ENCODE results near the gene CAMK2N1. TPM values are rescaled to one million over a fixed set of nuclear protein-coding genes. Genes with fewer than 3 reads are reported as not detected.

Gene CAMK2N1
- total and polyA plus RNA-seq, 4 donors = 12.3 to 15.1 (median 13.9) TPM

- Histone ChIP-seq H3K4me3 (ENCODE audit: low read depth in 1 of 3, low read length in 3 of 3) (no peak overlapping the region), H3K9me3 (ENCODE audit: control insufficient read depth in 4 of 4, low read length in 3 of 4) (no peaks in the 10 kb centered on the region), H3K4me1 (ENCODE audit: control insufficient read depth in 4 of 4, insufficient read depth in 4 of 4, low read length in 3 of 4) (no peaks in the 10 kb centered on the region), H3K27ac (ENCODE audit: low read depth in 1 of 2, low read length in 2 of 2) (no peak overlapping the region), H3K36me3 (ENCODE audit: control insufficient read depth in 4 of 4, insufficient read depth in 3 of 4, low read depth in 1 of 4, low read length in 3 of 4) (no peaks in the 10 kb centered on the region), H3K9ac (ENCODE audit: low read depth in 1 of 2, low read length in 2 of 2) (no peak overlapping the region), H3K27me3 (ENCODE audit: control insufficient read depth in 4 of 4, insufficient read depth in 4 of 4, low read length in 3 of 4) (peaks cover 0 to 4% (median 0%) of the 10 kb centered on the region in 4 donors)
- 98% methylated on average over 4 of the region's 4 CpGs for WGBS
- TF ChIP-seq HNF4G (IDR thresholded peaks at IDR 0.05) (no peak), JUND (IDR thresholded peaks at IDR 0.05) (no peak), RXRA (IDR thresholded peaks at IDR 0.05) (no peak), FOXA1 (IDR thresholded peaks at IDR 0.05) (no peak), TAF1 (conservative IDR thresholded peaks at IDR 0.05) (no peak)
- DNase-seq (ENCODE audit: low spot score) = no peak
These were observed 32.0 kb downstream of the CAMK2N1 start for GRCh38 chr1:20454004-20454403.

- Histone ChIP-seq H3K9ac (ENCODE audit: low read depth in 1 of 2, low read length in 2 of 2) (no peak overlapping the region), H3K27me3 (ENCODE audit: control insufficient read depth in 4 of 4, insufficient read depth in 4 of 4, low read length in 3 of 4) (peaks cover 0 to 4% (median 0%) of the 10 kb centered on the region in 4 donors)
- 70% methylated on average over 4 of the region's 4 CpGs for WGBS
These were observed 36.2 kb downstream of the CAMK2N1 start for GRCh38 chr1:20449735-20450311.

More at GRCh38 chr1:20449735-20450311, 36.2 kb downstream of the CAMK2N1 start:
- H3K36me3 ChIP-seq (ENCODE audit: control insufficient read depth in 4 of 4, insufficient read depth in 3 of 4, low read depth in 1 of 4, low read length in 3 of 4) = no peaks in the 10 kb centered on the region
- DNase-seq (ENCODE audit: low spot score) = no peak
- no peaks in the 10 kb centered on the region for H3K4me1 ChIP-seq (ENCODE audit: control insufficient read depth in 4 of 4, insufficient read depth in 4 of 4, low read length in 3 of 4)
- no peak overlapping the region for H3K4me3 ChIP-seq (ENCODE audit: low read depth in 1 of 3, low read length in 3 of 3)
- no peak overlapping the region for H3K27ac ChIP-seq (ENCODE audit: low read depth in 1 of 2, low read length in 2 of 2)
- no peaks in the 10 kb centered on the region for H3K9me3 ChIP-seq (ENCODE audit: control insufficient read depth in 4 of 4, low read length in 3 of 4)
- TF ChIP-seq JUND (IDR thresholded peaks at IDR 0.05) (no peak), FOXA2 (IDR thresholded peaks at IDR 0.05) (no peak), RXRA (IDR thresholded peaks at IDR 0.05) (no peak), HNF4G (IDR thresholded peaks at IDR 0.05) (no peak), NR2F2 (IDR thresholded peaks at IDR 0.05) (no peak), ATF3 (IDR thresholded peaks at IDR 0.05) (no peak)
- TF ChIP-seq, protein P1, sequence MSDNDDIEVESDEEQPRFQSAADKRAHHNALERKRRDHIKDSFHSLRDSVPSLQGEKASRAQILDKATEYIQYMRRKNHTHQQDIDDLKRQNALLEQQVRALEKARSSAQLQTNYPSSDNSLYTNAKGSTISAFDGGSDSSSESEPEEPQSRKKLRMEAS (IDR thresholded peaks at IDR 0.05) = no peak
- TF ChIP-seq, protein P2, sequence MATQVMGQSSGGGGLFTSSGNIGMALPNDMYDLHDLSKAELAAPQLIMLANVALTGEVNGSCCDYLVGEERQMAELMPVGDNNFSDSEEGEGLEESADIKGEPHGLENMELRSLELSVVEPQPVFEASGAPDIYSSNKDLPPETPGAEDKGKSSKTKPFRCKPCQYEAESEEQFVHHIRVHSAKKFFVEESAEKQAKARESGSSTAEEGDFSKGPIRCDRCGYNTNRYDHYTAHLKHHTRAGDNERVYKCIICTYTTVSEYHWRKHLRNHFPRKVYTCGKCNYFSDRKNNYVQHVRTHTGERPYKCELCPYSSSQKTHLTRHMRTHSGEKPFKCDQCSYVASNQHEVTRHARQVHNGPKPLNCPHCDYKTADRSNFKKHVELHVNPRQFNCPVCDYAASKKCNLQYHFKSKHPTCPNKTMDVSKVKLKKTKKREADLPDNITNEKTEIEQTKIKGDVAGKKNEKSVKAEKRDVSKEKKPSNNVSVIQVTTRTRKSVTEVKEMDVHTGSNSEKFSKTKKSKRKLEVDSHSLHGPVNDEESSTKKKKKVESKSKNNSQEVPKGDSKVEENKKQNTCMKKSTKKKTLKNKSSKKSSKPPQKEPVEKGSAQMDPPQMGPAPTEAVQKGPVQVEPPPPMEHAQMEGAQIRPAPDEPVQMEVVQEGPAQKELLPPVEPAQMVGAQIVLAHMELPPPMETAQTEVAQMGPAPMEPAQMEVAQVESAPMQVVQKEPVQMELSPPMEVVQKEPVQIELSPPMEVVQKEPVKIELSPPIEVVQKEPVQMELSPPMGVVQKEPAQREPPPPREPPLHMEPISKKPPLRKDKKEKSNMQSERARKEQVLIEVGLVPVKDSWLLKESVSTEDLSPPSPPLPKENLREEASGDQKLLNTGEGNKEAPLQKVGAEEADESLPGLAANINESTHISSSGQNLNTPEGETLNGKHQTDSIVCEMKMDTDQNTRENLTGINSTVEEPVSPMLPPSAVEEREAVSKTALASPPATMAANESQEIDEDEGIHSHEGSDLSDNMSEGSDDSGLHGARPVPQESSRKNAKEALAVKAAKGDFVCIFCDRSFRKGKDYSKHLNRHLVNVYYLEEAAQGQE (IDR thresholded peaks at IDR 0.05) = no peak
- TF ChIP-seq, protein P3, sequence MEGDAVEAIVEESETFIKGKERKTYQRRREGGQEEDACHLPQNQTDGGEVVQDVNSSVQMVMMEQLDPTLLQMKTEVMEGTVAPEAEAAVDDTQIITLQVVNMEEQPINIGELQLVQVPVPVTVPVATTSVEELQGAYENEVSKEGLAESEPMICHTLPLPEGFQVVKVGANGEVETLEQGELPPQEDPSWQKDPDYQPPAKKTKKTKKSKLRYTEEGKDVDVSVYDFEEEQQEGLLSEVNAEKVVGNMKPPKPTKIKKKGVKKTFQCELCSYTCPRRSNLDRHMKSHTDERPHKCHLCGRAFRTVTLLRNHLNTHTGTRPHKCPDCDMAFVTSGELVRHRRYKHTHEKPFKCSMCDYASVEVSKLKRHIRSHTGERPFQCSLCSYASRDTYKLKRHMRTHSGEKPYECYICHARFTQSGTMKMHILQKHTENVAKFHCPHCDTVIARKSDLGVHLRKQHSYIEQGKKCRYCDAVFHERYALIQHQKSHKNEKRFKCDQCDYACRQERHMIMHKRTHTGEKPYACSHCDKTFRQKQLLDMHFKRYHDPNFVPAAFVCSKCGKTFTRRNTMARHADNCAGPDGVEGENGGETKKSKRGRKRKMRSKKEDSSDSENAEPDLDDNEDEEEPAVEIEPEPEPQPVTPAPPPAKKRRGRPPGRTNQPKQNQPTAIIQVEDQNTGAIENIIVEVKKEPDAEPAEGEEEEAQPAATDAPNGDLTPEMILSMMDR (IDR thresholded peaks at IDR 0.05; ENCODE audit: low read depth, low read length, missing input control) = no peak
